ENCODE measurements around the gene MAPK8IP3.

The MAPK8IP3 gene

GRCh38 chr16:1678500-1679098 is 27.4 kb upstream of the MAPK8IP3 start:
- peak overlapping the region; percentile 87 for H3K27ac ChIP-seq
- TF ChIP-seq, protein P1, sequence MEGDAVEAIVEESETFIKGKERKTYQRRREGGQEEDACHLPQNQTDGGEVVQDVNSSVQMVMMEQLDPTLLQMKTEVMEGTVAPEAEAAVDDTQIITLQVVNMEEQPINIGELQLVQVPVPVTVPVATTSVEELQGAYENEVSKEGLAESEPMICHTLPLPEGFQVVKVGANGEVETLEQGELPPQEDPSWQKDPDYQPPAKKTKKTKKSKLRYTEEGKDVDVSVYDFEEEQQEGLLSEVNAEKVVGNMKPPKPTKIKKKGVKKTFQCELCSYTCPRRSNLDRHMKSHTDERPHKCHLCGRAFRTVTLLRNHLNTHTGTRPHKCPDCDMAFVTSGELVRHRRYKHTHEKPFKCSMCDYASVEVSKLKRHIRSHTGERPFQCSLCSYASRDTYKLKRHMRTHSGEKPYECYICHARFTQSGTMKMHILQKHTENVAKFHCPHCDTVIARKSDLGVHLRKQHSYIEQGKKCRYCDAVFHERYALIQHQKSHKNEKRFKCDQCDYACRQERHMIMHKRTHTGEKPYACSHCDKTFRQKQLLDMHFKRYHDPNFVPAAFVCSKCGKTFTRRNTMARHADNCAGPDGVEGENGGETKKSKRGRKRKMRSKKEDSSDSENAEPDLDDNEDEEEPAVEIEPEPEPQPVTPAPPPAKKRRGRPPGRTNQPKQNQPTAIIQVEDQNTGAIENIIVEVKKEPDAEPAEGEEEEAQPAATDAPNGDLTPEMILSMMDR (conservative IDR thresholded peaks at IDR 0.05) = no peak

DNA sequence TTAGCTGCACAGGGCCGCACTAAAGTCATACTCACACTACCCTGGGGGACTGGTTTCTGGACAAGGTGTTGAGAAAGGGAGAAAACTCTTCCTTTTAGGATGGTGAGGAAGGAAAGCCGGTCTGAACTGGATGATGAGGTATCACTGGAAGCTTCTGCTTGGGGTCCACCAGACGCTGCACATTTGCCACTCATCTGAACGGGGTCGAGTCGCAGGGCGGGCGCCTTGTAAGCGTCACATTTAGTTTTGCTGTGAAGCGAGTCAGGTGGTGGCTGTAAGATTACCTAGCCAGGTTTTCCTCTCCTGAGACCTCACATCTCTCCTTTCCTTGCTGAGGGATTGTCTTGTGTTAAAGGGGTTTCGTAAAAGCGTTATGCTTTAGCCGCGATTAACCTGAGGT is 25.6 kb upstream of the MAPK8IP3 start:
- H3K27ac ChIP-seq = peak overlapping the region; percentile 87
- TF ChIP-seq, protein P1 (conservative IDR thresholded peaks at IDR 0.05) = no peak

DNA sequence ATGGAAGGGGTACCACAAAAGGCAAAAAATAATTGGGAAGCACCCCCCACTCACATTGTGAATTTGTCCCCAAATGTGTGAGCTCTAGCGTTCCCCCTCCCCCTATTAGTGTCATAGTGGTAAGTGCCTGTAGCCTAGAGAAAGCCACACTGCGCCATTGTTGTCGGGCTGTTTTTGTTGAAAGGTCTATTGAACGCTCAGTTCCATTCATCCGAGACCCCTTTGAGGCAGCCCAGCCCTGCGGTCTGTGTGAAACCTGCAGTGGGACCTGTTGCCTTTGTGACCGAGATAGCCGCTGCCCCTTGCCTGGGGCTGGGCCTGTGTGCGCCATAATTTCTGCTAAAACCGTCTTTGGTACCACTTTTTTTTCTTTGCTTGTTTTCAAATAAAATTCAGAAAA is 25.0 kb upstream of the MAPK8IP3 start:
- TF ChIP-seq, protein P1 (conservative IDR thresholded peaks at IDR 0.05) = no peak
- peak overlapping the region; percentile 87 for H3K27ac ChIP-seq

DNA sequence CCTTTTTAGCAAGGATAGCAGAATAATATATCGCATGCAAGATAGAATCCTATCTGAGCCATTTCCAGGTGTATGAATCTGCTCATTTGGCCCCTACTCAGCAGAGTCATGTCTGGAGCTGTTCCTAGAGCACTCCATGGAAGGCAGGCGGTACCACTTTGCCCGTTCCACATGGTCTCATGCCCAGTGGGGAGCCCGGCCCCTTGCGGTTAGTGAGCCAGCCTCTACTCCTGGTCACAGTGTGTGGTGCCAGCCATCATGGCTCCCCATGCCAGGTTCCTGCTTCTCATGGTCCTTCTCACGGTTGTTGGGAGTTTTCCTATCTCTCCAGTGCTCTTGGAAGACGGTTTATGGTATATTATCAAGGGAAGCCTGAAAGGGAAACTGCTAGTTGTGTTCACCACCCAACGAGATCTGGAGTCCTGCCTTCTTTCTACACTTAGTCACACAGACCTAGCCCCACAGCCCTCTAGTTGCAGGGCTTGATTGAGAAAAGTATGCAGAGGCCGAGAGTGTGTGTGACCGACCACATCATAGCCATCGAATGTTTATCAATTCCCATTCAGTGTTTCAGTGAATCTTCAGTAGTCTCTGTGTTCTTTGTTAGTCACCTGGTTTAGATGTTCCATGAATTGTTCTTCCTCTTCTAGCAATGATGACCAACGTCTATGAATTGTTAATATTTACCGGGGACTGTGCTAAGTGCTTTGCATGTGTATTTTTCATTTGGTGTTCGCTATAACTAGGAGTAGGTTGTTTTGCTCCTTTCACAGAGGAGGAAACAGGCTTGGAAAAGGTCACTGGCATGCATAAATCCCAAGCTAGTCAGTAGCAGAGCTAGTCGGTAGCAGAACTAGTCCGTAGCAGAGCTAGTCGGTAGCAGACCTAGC is 18.3 kb upstream of the MAPK8IP3 start:
- H3K27ac ChIP-seq = peak overlapping the region; percentile 64
- TF ChIP-seq, protein P1 (conservative IDR thresholded peaks at IDR 0.05) = no peak

GRCh38 chr16:1688807-1689560 is 17.0 kb upstream of the MAPK8IP3 start:
- TF ChIP-seq, protein P1 (conservative IDR thresholded peaks at IDR 0.05) = no peak
- H3K27ac ChIP-seq = peak overlapping the region; percentile 64

- TF ChIP-seq, protein P1 (conservative IDR thresholded peaks at IDR 0.05) = no peak
- 0 out of 2 replicates have a peak overlapping the region, but pooled peaks have one; percentile 3 for H3K27ac ChIP-seq
Observed at GRCh38 chr16:1689853-1690252, 16.1 kb upstream of the MAPK8IP3 start.

DNA sequence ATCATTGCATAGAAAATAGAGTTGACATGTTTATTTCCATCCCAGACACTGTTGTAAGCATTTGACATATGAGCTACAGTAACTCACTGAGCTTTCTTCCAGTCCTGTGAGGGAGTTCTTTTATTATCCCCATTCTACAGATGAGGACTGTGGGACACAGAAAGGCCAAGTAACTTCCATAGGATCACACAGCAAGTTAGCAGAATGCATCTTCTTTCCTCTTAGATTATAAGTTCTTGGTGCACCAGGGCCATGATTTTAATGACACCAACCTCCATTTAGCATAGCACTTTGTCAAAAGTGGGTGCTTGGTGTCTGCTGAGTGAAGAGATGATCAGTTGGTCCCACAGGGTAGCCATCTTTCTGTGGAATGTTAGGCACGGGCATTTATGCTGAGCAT is 15.2 kb upstream of the MAPK8IP3 start:
- TF ChIP-seq, protein P1 (conservative IDR thresholded peaks at IDR 0.05) = no peak
- no peak overlapping the region for H3K27ac ChIP-seq
